ENCODE measurements around the gene MYO16. TPM values are rescaled to one million over a fixed set of nuclear protein-coding genes. Genes with fewer than 3 reads are reported as not detected.

MYO16 gene
- total RNA-seq, 1 donor from 2014 or later, result not detected

GRCh38 chr13:108708921-108709320, 79.5 kb downstream of the MYO16 start:
- Histone ChIP-seq H3K36me3 (no peaks in the 10 kb centered on the region), H3K9me3 (no peaks in the 10 kb centered on the region), H3K4me1 (no peaks in the 10 kb centered on the region), H3K4me3 (no peak overlapping the region), H3K27me3 (no peaks in the 10 kb centered on the region), H3K27ac (no peak overlapping the region)
- intact Hi-C loops (cut with DNase I), result no loop called here
- TF ChIP-seq, protein P1, sequence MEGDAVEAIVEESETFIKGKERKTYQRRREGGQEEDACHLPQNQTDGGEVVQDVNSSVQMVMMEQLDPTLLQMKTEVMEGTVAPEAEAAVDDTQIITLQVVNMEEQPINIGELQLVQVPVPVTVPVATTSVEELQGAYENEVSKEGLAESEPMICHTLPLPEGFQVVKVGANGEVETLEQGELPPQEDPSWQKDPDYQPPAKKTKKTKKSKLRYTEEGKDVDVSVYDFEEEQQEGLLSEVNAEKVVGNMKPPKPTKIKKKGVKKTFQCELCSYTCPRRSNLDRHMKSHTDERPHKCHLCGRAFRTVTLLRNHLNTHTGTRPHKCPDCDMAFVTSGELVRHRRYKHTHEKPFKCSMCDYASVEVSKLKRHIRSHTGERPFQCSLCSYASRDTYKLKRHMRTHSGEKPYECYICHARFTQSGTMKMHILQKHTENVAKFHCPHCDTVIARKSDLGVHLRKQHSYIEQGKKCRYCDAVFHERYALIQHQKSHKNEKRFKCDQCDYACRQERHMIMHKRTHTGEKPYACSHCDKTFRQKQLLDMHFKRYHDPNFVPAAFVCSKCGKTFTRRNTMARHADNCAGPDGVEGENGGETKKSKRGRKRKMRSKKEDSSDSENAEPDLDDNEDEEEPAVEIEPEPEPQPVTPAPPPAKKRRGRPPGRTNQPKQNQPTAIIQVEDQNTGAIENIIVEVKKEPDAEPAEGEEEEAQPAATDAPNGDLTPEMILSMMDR (IDR thresholded peaks at IDR 0.05), result no peak
- no peak for DNase-seq (ENCODE audit: low spot score in 2 of 2)

DNA sequence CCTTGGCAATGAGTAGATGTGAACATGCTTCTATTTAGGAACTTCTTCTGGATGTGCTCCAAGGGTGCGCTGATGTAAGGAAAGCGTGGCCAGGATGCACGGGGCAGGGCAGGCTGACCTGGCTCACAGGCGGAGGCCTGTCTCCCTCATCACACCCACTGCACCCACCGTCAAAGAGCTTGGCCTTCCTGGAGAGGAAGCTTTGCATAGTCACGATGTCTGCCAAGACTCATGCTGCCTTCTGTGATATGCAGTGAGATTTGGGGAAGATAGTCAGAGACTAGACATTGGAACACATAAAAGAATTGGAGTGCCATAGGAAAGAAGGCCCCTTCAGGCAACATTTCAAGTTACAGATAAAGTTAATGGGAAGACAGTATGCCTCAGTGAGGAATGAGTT, 82.0 kb downstream of the MYO16 start:
- no peaks in the 10 kb centered on the region for H3K36me3 ChIP-seq
- no peaks in the 10 kb centered on the region for H3K27me3 ChIP-seq
- intact Hi-C loops (cut with DNase I), result no loop called here
- no peaks in the 10 kb centered on the region for H3K4me1 ChIP-seq
- no peaks in the 10 kb centered on the region for H3K9me3 ChIP-seq
- H3K4me3 ChIP-seq, result no peak overlapping the region
- H3K27ac ChIP-seq, result no peak overlapping the region
- TF ChIP-seq, protein P1 (IDR thresholded peaks at IDR 0.05), result no peak
- DNase-seq (ENCODE audit: low spot score in 2 of 2), result no peak

- H3K9me3 ChIP-seq, result no peaks in the 10 kb centered on the region
- no peaks in the 10 kb centered on the region for H3K4me1 ChIP-seq
- TF ChIP-seq, protein P1 (IDR thresholded peaks at IDR 0.05), result no peak
- no peaks in the 10 kb centered on the region for H3K27me3 ChIP-seq
- H3K36me3 ChIP-seq, result no peaks in the 10 kb centered on the region
- DNase-seq (ENCODE audit: low spot score in 2 of 2), result no peak
- intact Hi-C loops (cut with DNase I), result no loop called here
- H3K4me3 ChIP-seq, result no peak overlapping the region
- no peak overlapping the region for H3K27ac ChIP-seq
These were observed 96.1 kb downstream of the MYO16 start for GRCh38 chr13:108725471-108725870.

GRCh38 chr13:108728370-108728769, 99.0 kb downstream of the MYO16 start:
- Histone ChIP-seq H3K36me3 (no peaks in the 10 kb centered on the region), H3K27me3 (no peaks in the 10 kb centered on the region)
- DNase-seq (ENCODE audit: low spot score in 2 of 2), result no peak

DNA sequence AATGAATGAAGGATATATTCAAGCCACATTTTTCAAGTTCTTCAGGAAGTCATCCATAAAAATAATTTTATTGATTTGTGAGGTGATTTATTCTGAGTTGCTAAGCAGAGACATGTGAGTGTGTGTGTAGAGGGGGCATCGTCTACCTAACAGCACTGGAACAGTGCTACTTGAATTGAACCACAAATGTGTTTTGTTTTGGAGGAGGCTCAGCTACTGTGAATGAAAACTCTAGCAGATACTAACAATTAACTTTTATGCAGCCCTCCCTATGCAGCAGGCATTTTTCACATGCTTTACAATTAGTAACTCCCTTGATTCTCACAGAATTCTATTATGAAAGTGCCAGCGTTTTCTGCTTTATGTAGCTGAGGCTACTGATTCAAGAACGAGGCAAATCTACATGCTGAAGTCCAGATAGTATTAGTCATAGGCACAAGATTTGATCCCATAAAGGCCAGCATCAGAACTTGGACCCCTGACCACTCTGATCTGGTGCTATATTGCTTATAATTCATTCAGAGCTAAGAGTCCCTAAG, 103.7 kb downstream of the MYO16 start:
- no peak overlapping the region for H3K27ac ChIP-seq
- DNase-seq (ENCODE audit: low spot score in 2 of 2), result no peak
- H3K27me3 ChIP-seq, result no peaks in the 10 kb centered on the region
- H3K4me1 ChIP-seq, result no peaks in the 10 kb centered on the region
- no peaks in the 10 kb centered on the region for H3K36me3 ChIP-seq
- intact Hi-C loops (cut with DNase I), result no loop called here
- H3K4me3 ChIP-seq, result no peak overlapping the region
- TF ChIP-seq, protein P1 (IDR thresholded peaks at IDR 0.05), result no peak
- no peaks in the 10 kb centered on the region for H3K9me3 ChIP-seq

More at GRCh38 chr13:108728370-108728769, 99.0 kb downstream of the MYO16 start:
- no peaks in the 10 kb centered on the region for H3K9me3 ChIP-seq
- no peaks in the 10 kb centered on the region for H3K4me1 ChIP-seq
- TF ChIP-seq, protein P1 (IDR thresholded peaks at IDR 0.05), result no peak
- intact Hi-C loops (cut with DNase I), result no loop called here
- no peak overlapping the region for H3K4me3 ChIP-seq
- H3K27ac ChIP-seq, result no peak overlapping the region

- Histone ChIP-seq H3K27me3 (no peaks in the 10 kb centered on the region), H3K27ac (no peak overlapping the region), H3K4me1 (no peaks in the 10 kb centered on the region), H3K9me3 (no peaks in the 10 kb centered on the region), H3K4me3 (no peak overlapping the region), H3K36me3 (no peaks in the 10 kb centered on the region)
- TF ChIP-seq, protein P1 (IDR thresholded peaks at IDR 0.05), result no peak
- intact Hi-C loops (cut with DNase I), result no loop called here
- DNase-seq (ENCODE audit: low spot score in 2 of 2), result no peak
These were observed 105.3 kb downstream of the MYO16 start for GRCh38 chr13:108734676-108735075.

All from ascending aorta (tissue), 2 donors.